GM18499 (cell line): ENCODE measurements around the gene KDM4C.
A peak's percentile ranks its signal among the peaks of the same experiment; 100 is the strongest.

ENCODE experiments used
- ATAC-seq: cut with Tn5 transposase; IDR thresholded peaks from one replicate; pipeline ENCODE4 v1.9.1; 2021; ENCODE audit warnings: moderate number of reproducible peaks; ENCODE audit not compliant: insufficient read depth, unreplicated experiment

The KDM4C gene

GRCh38 chr9:7117676-7118561 is 360.1 kb downstream of the KDM4C start:
- peak; percentile 60 for ATAC-seq

DNA sequence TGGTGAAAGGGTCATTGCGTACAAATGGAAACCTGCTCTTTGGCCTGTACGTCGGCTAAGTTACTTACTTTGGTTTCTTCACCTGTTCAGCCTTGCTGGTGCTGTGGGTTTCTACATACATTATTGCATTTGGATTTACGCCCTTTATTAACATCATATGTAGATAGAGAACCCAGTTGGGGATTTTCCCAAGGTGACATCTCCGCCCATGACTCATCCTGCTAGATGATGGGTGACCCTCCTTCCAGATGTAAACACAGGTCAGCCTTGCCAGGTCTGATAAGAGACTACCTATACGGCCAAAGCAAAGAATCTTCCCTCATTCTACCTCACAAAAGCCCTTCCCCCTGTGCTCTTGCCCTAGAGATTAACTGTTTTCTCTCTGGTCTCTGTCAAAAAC is 360.9 kb downstream of the KDM4C start:
- no peak for ATAC-seq

DNA sequence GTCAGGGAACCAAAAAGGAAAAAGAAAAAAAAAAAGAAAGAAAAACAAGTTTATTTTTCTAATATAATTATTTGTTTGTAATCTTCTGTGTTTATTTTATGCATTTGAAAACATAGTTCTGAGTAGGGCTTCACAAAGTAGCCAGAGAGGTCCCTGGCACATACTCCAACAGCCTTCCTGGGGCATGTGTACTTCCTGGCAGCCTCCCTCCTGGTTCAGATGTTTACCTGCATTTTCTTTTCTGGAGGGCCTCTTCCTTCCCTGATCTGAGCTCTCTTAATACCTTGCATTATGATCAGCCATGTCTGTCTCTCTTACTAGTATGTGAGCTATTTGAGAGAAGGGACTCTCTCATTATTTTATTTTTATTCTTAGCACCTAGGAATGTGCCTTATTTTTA is 361.8 kb downstream of the KDM4C start:
- no peak for ATAC-seq

DNA sequence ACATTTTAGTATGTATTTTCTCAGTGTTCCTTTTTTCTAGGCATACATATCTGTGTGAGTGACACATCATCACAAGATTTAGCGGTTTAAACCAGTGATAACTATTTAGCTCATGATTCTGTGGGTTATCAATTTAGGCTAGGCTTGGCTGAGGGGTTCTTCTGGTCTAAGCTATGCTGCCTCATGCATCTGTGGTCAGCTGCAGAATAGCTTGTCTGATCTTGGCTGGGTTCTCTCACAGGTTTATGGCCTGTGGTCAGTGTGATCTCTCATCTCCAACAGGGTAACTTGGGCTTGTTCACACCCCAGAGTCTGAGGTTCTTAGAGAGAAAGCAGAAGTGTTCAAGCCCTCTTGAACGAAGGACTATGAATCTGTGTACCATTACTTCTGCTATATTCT is 363.3 kb downstream of the KDM4C start:
- peak; percentile 39 for ATAC-seq

GRCh38 chr9:7121664-7122063 is 363.9 kb downstream of the KDM4C start:
- no peak for ATAC-seq

DNA sequence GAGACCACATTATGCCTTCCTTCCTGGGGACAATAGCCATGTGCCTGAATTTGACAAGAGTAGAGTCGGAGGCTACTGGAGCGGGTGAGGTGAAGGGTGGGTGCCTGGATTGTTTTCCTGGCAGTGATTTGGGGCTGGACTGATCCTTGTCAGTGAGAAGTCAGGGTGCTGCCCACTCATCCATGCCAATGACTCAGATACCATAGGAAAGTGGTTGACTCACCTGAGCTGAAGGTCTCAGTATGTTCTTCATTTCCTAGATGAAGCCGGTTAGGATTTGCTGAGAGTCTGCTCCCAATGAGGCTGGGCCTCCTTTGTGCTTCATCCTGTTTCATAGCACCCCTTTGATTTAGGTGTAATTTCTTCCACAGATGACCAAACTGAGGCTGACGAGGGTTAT is 366.0 kb downstream of the KDM4C start:
- no peak for ATAC-seq

DNA sequence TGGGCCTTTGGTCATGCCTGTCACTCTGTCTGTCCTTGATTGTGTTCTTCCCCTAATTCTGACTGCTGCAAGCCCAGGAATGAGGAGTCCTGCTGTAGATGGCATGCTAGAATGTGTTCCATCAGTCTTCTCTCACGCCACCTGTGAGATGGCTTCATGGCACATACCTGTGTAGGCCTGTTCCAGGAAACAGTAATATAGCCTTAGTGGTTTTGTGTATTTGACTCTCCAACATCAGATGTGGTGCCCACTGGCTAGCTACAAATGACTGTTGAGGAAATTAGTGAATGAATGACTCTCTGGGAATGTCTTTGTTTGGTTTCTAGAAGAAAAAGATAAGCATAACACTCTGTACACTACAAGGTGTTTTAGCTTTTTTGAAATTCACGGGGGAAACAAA is 367.5 kb downstream of the KDM4C start:
- ATAC-seq: no peak

DNA sequence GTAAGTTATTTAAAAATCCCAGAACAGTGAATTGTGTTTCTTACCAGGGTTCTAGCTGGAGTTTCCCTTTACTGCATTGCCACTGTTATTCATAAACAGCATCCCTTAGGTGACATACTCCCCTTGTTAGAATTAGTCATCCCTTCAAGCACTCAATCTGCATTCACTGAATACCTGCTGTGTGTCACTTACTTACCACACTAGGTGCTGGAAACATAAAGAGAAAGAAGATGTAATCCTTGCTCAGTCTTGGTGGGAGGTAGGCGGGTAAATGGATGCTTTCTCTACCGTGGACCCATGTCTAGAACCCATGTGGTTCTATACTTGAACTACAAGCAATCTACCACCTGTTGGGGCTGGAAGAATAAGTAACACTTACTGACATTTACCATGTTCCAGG is 371.6 kb downstream of the KDM4C start:
- ATAC-seq: no peak

- no peak for ATAC-seq
Observed at GRCh38 chr9:7130266-7130820, 372.6 kb downstream of the KDM4C start.

GRCh38 chr9:7132605-7133004 is 374.8 kb downstream of the KDM4C start:
- no peak for ATAC-seq

- ATAC-seq: no peak
Observed at GRCh38 chr9:7135735-7136134, 378.0 kb downstream of the KDM4C start.

- ATAC-seq: no peak
Observed at GRCh38 chr9:7137040-7137439, 379.3 kb downstream of the KDM4C start.

GRCh38 chr9:7137571-7137970 is 379.8 kb downstream of the KDM4C start:
- ATAC-seq: no peak

GRCh38 chr9:7139886-7140285 is 382.1 kb downstream of the KDM4C start:
- no peak for ATAC-seq

- no peak for ATAC-seq
Observed at GRCh38 chr9:7140401-7140800, 382.6 kb downstream of the KDM4C start.

- ATAC-seq: no peak
Observed at GRCh38 chr9:7143645-7144200, 385.9 kb downstream of the KDM4C start.

DNA sequence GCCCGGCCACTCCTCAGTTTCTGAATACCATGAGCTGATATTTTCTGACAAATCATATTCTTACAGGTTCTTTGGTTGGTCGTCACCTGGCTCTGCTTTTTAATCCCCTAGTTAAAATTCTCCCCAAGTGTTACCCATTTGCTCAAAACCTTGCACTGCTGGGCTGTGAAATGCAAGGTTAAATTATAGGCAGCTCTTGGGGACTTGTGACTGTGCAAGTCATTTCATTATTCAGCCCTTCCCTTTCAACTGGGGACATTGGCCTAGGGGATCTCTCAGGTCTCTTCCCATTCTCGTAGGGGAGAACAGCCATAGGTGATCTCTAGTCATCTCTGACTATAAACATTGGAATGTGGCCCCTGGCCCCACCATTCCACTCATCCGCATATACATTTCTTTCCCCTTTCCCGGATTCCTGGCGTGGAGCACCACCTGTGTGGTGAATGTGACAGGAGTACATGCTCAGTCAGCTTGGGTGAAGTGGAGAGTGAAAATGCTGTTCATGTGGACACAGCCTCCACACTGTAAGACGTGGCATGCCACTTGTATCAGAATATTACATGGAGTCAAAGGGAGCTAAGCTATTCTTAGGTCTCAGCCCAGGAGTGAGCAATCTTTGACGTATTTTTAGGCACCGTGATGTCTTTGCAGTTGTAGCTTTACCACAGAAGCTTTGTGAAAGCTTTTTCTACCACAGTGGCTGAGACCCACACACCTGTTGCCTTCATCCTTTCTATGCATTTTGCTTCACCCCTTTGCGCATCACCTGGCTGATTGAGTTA is 386.7 kb downstream of the KDM4C start:
- no peak for ATAC-seq

DNA sequence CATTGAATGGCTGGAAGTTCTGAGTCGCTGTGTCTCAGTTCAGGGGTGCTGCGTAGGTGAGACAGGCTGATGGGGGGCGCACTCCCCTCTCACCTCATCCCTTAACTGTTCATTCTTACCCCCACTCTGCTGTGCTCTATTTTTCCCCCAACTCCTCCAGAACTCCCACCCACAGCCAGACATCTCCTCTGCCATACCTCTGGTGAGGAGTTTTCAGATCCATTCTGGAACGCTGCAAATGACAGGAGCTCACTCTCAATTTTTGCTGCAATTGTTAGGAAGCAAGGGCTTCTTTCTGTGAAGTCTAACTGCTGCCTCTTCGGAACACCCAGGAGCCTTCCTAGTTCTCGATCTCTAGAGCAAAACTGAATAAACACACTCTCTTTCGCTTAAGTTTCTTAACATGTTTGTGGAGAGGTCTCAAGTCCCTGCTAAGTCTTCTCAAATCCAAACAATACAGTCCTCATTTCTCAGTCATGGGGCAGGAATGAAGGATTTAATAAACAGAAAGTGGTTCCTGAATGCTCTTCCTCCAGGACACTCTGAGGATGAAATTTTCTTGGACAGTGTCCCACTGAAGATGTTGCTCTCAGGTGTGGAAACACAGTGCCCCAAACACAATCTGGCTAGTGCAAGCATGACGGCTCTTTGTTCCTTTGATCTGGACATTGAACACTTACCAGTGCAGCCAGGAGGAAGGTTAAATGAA is 387.7 kb downstream of the KDM4C start:
- no peak for ATAC-seq

DNA sequence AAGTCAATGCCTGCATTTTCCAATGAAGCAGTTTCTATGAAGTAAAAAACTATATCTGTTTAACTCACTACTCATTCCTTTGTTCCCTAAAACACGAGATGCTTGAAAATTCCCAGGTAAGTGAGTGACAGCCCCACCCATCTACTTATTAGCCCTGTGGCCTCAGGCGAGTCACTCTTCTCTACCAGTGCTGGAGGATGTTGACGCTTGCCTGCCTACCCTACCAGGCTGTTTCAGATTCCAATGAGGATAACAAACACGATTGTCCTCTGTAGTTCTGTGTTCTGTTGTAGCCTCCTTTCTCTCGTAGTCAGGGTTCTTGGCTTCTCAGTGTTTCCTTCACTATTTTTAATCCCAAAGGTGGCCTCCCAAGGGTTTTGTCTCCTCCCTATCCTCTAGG is 388.8 kb downstream of the KDM4C start:
- ATAC-seq: no peak
